Measurements from ENCODE around the gene SPAG9.

Gene SPAG9

GRCh38 chr17:51046046-51046445 is 74.6 kb downstream of the SPAG9 start:
- Histone ChIP-seq H3K4me3 (ENCODE audit: low read length) (no peak overlapping the region), H3K9me3 (ENCODE audit: control insufficient read depth, low read length) (no peaks in the 10 kb centered on the region), H3K4me1 (ENCODE audit: control insufficient read depth, insufficient read depth, low read length) (no peaks in the 10 kb centered on the region), H3K36me3 (ENCODE audit: control insufficient read depth, insufficient read depth, low read length) (no peaks in the 10 kb centered on the region), H3K27me3 (ENCODE audit: control insufficient read depth, insufficient read depth, low read length) (no peaks in the 10 kb centered on the region), H3K9ac (ENCODE audit: low read length) (no peak overlapping the region)

DNA sequence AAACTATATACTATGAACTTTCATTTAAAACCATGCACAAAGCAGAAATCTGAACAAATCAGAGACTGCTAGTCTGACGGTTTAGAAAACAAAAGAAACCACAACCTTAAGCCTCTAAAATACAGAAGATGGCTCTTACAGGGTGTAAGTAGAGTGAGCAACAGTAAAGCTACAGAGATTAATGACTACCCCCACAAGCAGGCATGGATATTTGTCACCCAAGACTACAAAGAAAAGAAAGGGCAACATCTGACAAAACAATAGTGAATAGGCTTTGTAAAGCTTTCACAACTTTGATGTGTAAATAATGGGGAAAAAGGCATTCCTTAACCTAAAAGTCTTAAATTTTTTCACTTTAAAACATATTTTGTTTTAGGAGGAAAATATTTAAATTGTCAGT is 75.0 kb downstream of the SPAG9 start:
- Histone ChIP-seq H3K4me1 (ENCODE audit: control insufficient read depth, insufficient read depth, low read length) (no peaks in the 10 kb centered on the region), H3K4me3 (ENCODE audit: low read length) (no peak overlapping the region), H3K36me3 (ENCODE audit: control insufficient read depth, insufficient read depth, low read length) (no peaks in the 10 kb centered on the region), H3K27me3 (ENCODE audit: control insufficient read depth, insufficient read depth, low read length) (no peaks in the 10 kb centered on the region), H3K9me3 (ENCODE audit: control insufficient read depth, low read length) (no peaks in the 10 kb centered on the region), H3K9ac (ENCODE audit: low read length) (no peak overlapping the region)

GRCh38 chr17:51044976-51045375 is 75.7 kb downstream of the SPAG9 start:
- H3K9ac ChIP-seq (ENCODE audit: low read length) = no peak overlapping the region
- no peaks in the 10 kb centered on the region for H3K27me3 ChIP-seq (ENCODE audit: control insufficient read depth, insufficient read depth, low read length)
- no peak overlapping the region for H3K4me3 ChIP-seq (ENCODE audit: low read length)

DNA sequence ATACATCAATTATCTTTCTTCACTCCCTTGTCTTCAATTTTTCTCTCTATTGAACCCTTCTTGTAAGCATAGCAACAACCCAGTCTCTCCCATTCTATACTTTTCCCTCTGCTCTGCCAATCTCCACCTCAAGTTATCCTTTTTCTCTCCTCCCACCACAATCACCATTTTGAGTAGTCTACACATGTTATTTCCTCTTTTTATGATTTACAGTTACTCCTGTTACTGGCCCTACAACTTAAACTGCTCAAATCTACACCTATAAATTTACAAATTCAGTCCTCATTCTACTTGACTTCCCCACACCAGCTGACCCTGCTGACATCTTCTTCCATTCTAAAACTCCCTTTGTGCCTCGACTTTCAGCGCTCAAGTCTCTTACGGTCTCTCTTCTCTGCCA is 84.6 kb downstream of the SPAG9 start:
- no peaks in the 10 kb centered on the region for H3K36me3 ChIP-seq (ENCODE audit: control insufficient read depth, insufficient read depth, low read length)
- no peak overlapping the region for H3K4me3 ChIP-seq (ENCODE audit: low read length)
- H3K4me1 ChIP-seq (ENCODE audit: control insufficient read depth, insufficient read depth, low read length) = no peaks in the 10 kb centered on the region
- H3K9ac ChIP-seq (ENCODE audit: low read length) = no peak overlapping the region
- no peaks in the 10 kb centered on the region for H3K9me3 ChIP-seq (ENCODE audit: control insufficient read depth, low read length)
- H3K27me3 ChIP-seq (ENCODE audit: control insufficient read depth, insufficient read depth, low read length) = no peaks in the 10 kb centered on the region

More at GRCh38 chr17:51044976-51045375, 75.7 kb downstream of the SPAG9 start:
- H3K4me1 ChIP-seq (ENCODE audit: control insufficient read depth, insufficient read depth, low read length) = no peaks in the 10 kb centered on the region
- H3K9me3 ChIP-seq (ENCODE audit: control insufficient read depth, low read length) = no peaks in the 10 kb centered on the region
- H3K36me3 ChIP-seq (ENCODE audit: control insufficient read depth, insufficient read depth, low read length) = no peaks in the 10 kb centered on the region

GRCh38 chr17:51035431-51035830 is 85.2 kb downstream of the SPAG9 start:
- H3K4me3 ChIP-seq (ENCODE audit: low read length) = no peak overlapping the region
- no peaks in the 10 kb centered on the region for H3K4me1 ChIP-seq (ENCODE audit: control insufficient read depth, insufficient read depth, low read length)
- H3K9me3 ChIP-seq (ENCODE audit: control insufficient read depth, low read length) = no peaks in the 10 kb centered on the region
- H3K36me3 ChIP-seq (ENCODE audit: control insufficient read depth, insufficient read depth, low read length) = no peaks in the 10 kb centered on the region
- no peaks in the 10 kb centered on the region for H3K27me3 ChIP-seq (ENCODE audit: control insufficient read depth, insufficient read depth, low read length)
- no peak overlapping the region for H3K9ac ChIP-seq (ENCODE audit: low read length)

GRCh38 chr17:51034800-51035199 is 85.9 kb downstream of the SPAG9 start:
- no peaks in the 10 kb centered on the region for H3K9me3 ChIP-seq (ENCODE audit: control insufficient read depth, low read length)
- H3K4me1 ChIP-seq (ENCODE audit: control insufficient read depth, insufficient read depth, low read length) = no peaks in the 10 kb centered on the region
- H3K9ac ChIP-seq (ENCODE audit: low read length) = no peak overlapping the region
- no peaks in the 10 kb centered on the region for H3K27me3 ChIP-seq (ENCODE audit: control insufficient read depth, insufficient read depth, low read length)
- no peaks in the 10 kb centered on the region for H3K36me3 ChIP-seq (ENCODE audit: control insufficient read depth, insufficient read depth, low read length)
- no peak overlapping the region for H3K4me3 ChIP-seq (ENCODE audit: low read length)

DNA sequence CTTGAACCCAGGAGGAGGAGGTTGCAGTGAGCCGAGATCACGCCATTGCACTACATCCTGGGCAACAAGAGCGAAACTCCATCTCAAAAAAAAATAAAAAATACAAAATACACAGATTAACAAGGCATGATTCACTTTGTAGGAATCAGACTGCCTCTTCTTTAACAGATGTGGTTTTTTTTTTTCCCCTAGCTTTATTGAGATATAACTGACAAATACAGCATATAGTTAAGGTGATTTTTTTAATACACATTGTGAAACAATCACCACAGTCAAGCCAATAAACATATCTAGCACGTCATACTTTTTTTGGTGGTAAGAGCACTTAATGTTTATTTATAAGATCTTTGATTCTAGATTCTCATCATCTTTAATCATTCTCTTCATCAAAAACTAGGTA is 87.8 kb downstream of the SPAG9 start:
- Histone ChIP-seq H3K9ac (ENCODE audit: low read length) (no peak overlapping the region), H3K27me3 (ENCODE audit: control insufficient read depth, insufficient read depth, low read length) (no peaks in the 10 kb centered on the region), H3K4me1 (ENCODE audit: control insufficient read depth, insufficient read depth, low read length) (peaks cover 6% of the 10 kb centered on the region), H3K4me3 (ENCODE audit: low read length) (no peak overlapping the region), H3K9me3 (ENCODE audit: control insufficient read depth, low read length) (no peaks in the 10 kb centered on the region), H3K36me3 (ENCODE audit: control insufficient read depth, insufficient read depth, low read length) (no peaks in the 10 kb centered on the region)

- Histone ChIP-seq H3K9me3 (ENCODE audit: control insufficient read depth, low read length) (no peaks in the 10 kb centered on the region), H3K4me3 (ENCODE audit: low read length) (no peak overlapping the region), H3K4me1 (ENCODE audit: control insufficient read depth, insufficient read depth, low read length) (peaks cover 6% of the 10 kb centered on the region), H3K9ac (ENCODE audit: low read length) (no peak overlapping the region), H3K36me3 (ENCODE audit: control insufficient read depth, insufficient read depth, low read length) (no peaks in the 10 kb centered on the region), H3K27me3 (ENCODE audit: control insufficient read depth, insufficient read depth, low read length) (no peaks in the 10 kb centered on the region)
Observed at GRCh38 chr17:51029568-51030463, 90.9 kb downstream of the SPAG9 start.

GRCh38 chr17:51029142-51029541 is 91.5 kb downstream of the SPAG9 start:
- Histone ChIP-seq H3K27me3 (ENCODE audit: control insufficient read depth, insufficient read depth, low read length) (no peaks in the 10 kb centered on the region), H3K9me3 (ENCODE audit: control insufficient read depth, low read length) (no peaks in the 10 kb centered on the region), H3K36me3 (ENCODE audit: control insufficient read depth, insufficient read depth, low read length) (no peaks in the 10 kb centered on the region), H3K4me3 (ENCODE audit: low read length) (no peak overlapping the region), H3K9ac (ENCODE audit: low read length) (no peak overlapping the region), H3K4me1 (ENCODE audit: control insufficient read depth, insufficient read depth, low read length) (peaks cover 6% of the 10 kb centered on the region)

DNA sequence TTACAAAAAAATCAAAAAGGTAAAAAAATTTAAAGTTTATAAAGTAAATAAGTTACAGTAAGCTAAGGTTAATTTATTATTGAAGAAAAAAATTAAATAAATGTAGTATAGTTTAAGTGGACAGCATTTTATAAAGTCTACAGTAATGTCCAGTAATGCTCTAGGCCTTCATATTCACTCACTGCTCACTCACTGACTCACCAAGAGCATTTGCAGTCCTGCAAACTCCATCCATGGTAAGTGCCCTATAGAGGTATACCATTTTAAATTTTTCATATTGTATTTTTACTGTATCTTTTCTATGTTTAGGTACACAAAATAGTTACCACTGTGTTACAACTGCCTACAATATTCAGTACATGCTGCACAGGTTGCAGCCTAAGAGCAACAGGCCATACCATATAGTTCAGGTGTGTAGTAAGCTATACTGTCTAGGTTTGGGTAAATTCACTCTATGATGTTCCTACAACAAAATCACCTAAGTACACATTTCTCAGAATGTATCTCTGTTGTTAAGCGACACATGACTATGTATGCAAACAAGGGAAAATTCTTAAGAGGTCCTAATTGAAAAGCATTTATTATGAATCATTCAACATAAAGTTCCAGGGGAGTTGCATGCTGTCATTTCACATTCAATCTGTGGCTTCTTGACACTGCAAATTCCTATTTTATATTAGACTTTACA is 92.3 kb downstream of the SPAG9 start:
- no peaks in the 10 kb centered on the region for H3K27me3 ChIP-seq (ENCODE audit: control insufficient read depth, insufficient read depth, low read length)
- H3K4me3 ChIP-seq (ENCODE audit: low read length) = no peak overlapping the region
- H3K9me3 ChIP-seq (ENCODE audit: control insufficient read depth, low read length) = no peaks in the 10 kb centered on the region
- H3K4me1 ChIP-seq (ENCODE audit: control insufficient read depth, insufficient read depth, low read length) = peaks cover 6% of the 10 kb centered on the region
- H3K9ac ChIP-seq (ENCODE audit: low read length) = no peak overlapping the region
- no peaks in the 10 kb centered on the region for H3K36me3 ChIP-seq (ENCODE audit: control insufficient read depth, insufficient read depth, low read length)

GRCh38 chr17:51018541-51018940 is 102.1 kb downstream of the SPAG9 start:
- Histone ChIP-seq H3K9me3 (ENCODE audit: control insufficient read depth, low read length) (no peaks in the 10 kb centered on the region), H3K9ac (ENCODE audit: low read length) (no peak overlapping the region), H3K4me1 (ENCODE audit: control insufficient read depth, insufficient read depth, low read length) (no peaks in the 10 kb centered on the region), H3K36me3 (ENCODE audit: control insufficient read depth, insufficient read depth, low read length) (no peaks in the 10 kb centered on the region), H3K27me3 (ENCODE audit: control insufficient read depth, insufficient read depth, low read length) (no peaks in the 10 kb centered on the region), H3K4me3 (ENCODE audit: low read length) (no peak overlapping the region)

- no peak overlapping the region for H3K9ac ChIP-seq (ENCODE audit: low read length)
- H3K4me3 ChIP-seq (ENCODE audit: low read length) = no peak overlapping the region
- no peaks in the 10 kb centered on the region for H3K36me3 ChIP-seq (ENCODE audit: control insufficient read depth, insufficient read depth, low read length)
- no peaks in the 10 kb centered on the region for H3K4me1 ChIP-seq (ENCODE audit: control insufficient read depth, insufficient read depth, low read length)
- H3K27me3 ChIP-seq (ENCODE audit: control insufficient read depth, insufficient read depth, low read length) = no peaks in the 10 kb centered on the region
- H3K9me3 ChIP-seq (ENCODE audit: control insufficient read depth, low read length) = no peaks in the 10 kb centered on the region
Observed at GRCh38 chr17:51017270-51017669, 103.4 kb downstream of the SPAG9 start.

Measured in mucosa of stomach (tissue), 1 donor.